Thyroid gland (tissue), 4 donors: ENCODE data around the gene APC.

Experiments
- POLR2A ChIP-seq, 2 donors: fragments of 450-650 bp; IDR thresholded peaks; one replicate each; pipeline ENCODE4 v1.6.1; 2017; ENCODE audit warnings: antibody characterized with exemption in 2 of 2, mild to moderate bottlenecking in 2 of 2, moderate library complexity in 1 of 2
- TF ChIP-seq, protein P1 (sequence below), 6 experiments: fragments of 200-600 bp in 3 of 6; fragments of 450-650 bp in 3 of 6; sonication (generic) in 3 of 6; IDR thresholded peaks; one replicate each; pipeline ENCODE4 v1.5.1; 2016 to 2019; ENCODE audit warnings: antibody characterized with exemption in 6 of 6, mild to moderate bottlenecking in 2 of 6, inconsistent platforms in 1 of 6, moderate library complexity in 1 of 6

DNA sequence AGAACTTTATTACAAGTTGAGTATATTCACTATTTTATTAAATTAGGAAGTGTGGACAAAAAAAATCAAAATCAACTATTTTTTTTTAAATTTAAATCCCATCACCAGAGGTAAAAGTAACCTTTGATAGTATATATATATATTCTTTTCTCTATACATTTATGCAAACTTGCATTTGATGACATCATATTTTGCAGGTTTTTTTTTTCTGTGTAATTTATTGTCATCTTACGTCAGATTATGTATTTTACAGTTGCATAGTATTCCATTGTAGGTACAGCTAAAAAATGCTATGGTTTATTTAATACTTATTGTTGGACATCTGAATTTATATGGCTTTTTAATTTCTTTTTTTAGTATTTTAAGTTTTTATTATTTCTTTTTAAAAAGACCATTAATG lies 25.5 kb downstream of the APC start:
- TF ChIP-seq, protein P1, sequence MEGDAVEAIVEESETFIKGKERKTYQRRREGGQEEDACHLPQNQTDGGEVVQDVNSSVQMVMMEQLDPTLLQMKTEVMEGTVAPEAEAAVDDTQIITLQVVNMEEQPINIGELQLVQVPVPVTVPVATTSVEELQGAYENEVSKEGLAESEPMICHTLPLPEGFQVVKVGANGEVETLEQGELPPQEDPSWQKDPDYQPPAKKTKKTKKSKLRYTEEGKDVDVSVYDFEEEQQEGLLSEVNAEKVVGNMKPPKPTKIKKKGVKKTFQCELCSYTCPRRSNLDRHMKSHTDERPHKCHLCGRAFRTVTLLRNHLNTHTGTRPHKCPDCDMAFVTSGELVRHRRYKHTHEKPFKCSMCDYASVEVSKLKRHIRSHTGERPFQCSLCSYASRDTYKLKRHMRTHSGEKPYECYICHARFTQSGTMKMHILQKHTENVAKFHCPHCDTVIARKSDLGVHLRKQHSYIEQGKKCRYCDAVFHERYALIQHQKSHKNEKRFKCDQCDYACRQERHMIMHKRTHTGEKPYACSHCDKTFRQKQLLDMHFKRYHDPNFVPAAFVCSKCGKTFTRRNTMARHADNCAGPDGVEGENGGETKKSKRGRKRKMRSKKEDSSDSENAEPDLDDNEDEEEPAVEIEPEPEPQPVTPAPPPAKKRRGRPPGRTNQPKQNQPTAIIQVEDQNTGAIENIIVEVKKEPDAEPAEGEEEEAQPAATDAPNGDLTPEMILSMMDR (IDR thresholded peaks at IDR 0.05), result no peak
- no peak for TF ChIP-seq POLR2A (IDR thresholded peaks at IDR 0.05)
